ENCODE data around the gene AKNA.

AKNA gene

DNA sequence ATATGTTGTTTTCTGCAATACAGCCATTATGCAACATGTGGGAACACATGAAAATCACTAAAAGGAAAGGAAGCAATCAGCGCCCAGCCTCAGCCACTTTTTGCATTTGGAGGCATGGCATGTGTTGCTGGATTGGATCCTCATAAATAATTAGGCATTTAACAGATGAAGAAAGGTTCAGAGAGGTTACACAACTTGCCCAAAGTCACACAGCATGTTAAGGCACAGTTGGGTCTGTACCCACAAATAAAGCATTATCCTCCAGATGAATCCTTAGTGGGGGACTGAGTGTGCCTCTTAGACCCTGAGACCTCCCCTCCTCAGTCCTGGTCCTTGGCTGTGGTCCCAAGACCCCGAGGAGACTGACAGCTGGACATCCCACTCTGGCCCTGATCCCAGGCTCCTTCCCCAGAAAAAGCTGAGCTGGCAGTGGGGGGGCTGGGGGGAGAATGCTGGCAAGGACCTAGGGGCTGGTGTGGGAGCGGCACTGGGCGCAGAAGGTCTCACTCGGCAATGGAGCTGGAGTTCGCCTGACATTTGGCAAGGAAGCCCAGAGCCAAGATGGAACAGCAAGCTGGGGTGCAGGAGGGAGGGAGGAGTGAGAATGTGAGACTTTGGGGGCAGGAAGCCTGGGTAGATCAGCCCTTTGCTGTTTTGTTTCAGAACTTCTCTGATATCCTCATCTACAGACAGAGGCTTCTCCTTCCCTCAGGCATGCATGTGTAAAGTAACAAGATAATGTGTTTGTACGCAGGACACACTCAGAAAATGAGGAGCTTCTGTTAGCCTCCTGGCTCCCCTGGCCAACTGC is 6.9 kb upstream of the AKNA start:
- Mint-ChIP-seq H3K4me3 (no peak overlapping the region), H3K9me3 (no peaks in the 10 kb centered on the region), H3K27ac (peak overlapping the region; percentile 89), H3K27me3 (ENCODE audit: low read depth, poor library complexity) (peaks cover 9% of the 10 kb centered on the region), H3K36me3 (ENCODE audit: low read depth) (no peaks in the 10 kb centered on the region), H3K4me1 (peaks cover 56% of the 10 kb centered on the region)
- no peak for DNase-seq
- TF ChIP-seq, protein P1, sequence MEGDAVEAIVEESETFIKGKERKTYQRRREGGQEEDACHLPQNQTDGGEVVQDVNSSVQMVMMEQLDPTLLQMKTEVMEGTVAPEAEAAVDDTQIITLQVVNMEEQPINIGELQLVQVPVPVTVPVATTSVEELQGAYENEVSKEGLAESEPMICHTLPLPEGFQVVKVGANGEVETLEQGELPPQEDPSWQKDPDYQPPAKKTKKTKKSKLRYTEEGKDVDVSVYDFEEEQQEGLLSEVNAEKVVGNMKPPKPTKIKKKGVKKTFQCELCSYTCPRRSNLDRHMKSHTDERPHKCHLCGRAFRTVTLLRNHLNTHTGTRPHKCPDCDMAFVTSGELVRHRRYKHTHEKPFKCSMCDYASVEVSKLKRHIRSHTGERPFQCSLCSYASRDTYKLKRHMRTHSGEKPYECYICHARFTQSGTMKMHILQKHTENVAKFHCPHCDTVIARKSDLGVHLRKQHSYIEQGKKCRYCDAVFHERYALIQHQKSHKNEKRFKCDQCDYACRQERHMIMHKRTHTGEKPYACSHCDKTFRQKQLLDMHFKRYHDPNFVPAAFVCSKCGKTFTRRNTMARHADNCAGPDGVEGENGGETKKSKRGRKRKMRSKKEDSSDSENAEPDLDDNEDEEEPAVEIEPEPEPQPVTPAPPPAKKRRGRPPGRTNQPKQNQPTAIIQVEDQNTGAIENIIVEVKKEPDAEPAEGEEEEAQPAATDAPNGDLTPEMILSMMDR (IDR thresholded peaks at IDR 0.05) = no peak

DNA sequence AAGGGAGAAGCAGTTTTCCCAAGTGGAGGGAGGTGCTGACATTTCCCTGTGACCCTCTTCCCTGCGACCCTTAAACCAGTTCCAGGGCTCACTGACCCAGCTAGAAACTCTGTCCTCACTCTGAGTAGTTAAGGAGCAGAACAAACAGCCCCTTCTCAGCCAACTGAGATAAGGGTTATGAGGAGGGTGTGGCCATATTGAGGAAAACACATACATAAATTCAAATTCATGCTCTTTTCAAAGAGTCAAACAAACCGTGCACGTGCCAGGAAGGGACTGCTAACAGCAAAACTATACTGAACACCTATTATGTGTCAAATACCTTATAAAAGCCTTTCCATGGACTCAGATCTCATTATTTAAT is 4.9 kb upstream of the AKNA start:
- DNase-seq = no peak
- Mint-ChIP-seq H3K4me3 (no peak overlapping the region), H3K27ac (peak overlapping the region; percentile 8), H3K36me3 (ENCODE audit: low read depth) (no peaks in the 10 kb centered on the region), H3K9me3 (no peaks in the 10 kb centered on the region), H3K27me3 (ENCODE audit: low read depth, poor library complexity) (peaks cover 5% of the 10 kb centered on the region), H3K4me1 (peaks cover 75% of the 10 kb centered on the region)
- TF ChIP-seq, protein P1 (IDR thresholded peaks at IDR 0.05) = no peak

DNA sequence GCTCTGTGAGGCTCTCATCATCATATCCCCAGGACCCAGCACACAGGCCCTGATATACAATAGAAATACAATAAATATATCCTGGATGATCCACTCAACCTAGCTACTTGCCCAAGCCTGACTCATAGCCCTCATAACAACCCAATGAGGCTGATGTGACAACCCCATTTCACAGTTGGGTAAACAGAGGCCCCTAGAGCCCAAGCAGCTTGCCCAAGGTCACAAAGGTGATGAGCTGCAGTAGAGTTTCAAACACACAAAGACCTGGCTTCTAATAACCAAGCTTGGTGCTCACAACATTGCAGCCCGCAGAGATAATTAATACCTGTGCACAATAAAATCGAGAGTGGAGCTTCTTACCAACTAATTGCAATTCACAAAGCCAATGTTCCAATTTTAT is 3.2 kb upstream of the AKNA start:
- Mint-ChIP-seq H3K36me3 (ENCODE audit: low read depth) (no peaks in the 10 kb centered on the region), H3K27ac (peak overlapping the region; percentile 60), H3K27me3 (ENCODE audit: low read depth, poor library complexity) (no peaks in the 10 kb centered on the region), H3K9me3 (no peaks in the 10 kb centered on the region), H3K4me1 (peaks cover 77% of the 10 kb centered on the region), H3K4me3 (no peak overlapping the region)
- DNase-seq = no peak
- TF ChIP-seq, protein P1 (IDR thresholded peaks at IDR 0.05) = no peak

DNA sequence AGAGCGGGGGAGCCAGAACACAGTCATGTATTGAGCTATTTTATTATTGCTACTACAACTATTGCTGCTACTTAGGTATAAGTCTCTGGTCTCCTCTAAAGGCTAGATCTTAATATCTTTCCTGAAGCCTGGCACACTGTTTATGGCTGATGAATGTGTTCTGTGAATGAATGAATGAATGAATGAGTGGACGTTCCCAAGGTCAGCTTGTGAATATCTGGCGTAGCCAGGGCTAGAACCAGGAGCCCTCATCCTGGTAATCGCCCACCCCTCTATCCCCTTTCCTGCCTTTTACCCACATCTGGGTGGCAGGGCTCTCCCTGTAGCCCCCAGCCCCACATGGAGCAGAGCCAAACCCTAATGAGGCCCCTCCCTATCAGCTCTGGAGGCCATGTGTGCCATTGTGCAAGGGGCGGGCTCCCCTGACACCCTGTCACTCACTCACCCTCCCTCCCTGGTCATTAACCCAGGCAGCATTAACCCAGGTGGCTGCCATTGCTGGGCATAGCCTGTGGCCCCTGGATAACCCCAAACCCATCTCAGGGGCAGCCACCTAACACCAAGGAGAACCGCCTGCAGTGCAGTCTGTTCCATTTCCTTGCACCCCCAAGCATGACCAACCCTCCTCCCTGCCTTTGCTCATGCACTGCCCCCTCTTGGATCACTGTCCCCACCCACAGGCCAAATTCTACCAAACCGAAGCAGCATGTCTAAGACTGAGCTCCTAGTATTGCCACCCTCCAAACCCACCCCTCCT is 2.0 kb upstream of the AKNA start:
- H3K36me3 Mint-ChIP-seq (ENCODE audit: low read depth) = no peaks in the 10 kb centered on the region
- no peaks in the 10 kb centered on the region for H3K9me3 Mint-ChIP-seq
- no peaks in the 10 kb centered on the region for H3K27me3 Mint-ChIP-seq (ENCODE audit: low read depth, poor library complexity)
- H3K4me1 Mint-ChIP-seq = peaks cover 76% of the 10 kb centered on the region
- TF ChIP-seq, protein P1 (IDR thresholded peaks at IDR 0.05) = no peak
- no peak overlapping the region for H3K4me3 Mint-ChIP-seq
- H3K27ac Mint-ChIP-seq = peak overlapping the region; percentile 60
- DNase-seq = no peak

DNA sequence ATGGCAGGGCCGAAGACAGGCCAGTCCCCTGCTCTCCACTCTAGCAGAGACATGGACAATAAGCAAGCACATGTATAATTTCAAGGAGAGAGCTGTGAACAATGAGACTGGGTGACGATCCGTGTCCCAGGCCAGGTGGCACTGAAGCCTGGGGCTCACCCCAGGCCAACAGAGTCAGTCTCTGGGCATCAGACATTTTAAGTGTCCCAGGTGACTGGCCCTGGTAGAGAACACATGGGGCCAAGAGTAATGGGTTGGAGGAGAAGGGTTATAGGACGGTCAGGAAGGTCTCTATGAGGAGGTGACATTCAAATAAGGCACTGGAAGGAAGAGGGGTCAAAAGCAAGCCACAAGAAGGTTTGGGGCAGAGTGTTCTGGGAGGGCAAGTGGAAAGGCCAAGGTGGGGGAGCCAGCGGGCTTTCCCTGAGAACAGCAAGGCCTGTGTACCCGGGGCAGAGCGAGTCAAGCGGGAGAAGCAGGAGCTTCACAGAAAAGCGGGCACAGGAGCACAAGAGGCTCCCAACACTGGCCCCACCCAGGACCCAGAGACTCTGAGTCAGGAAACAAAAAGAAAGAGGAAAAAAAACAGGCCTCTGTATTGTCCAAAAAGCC is 1.1 kb upstream of the AKNA start:
- TF ChIP-seq, protein P1 (IDR thresholded peaks at IDR 0.05) = no peak
- Mint-ChIP-seq H3K4me3 (peak overlapping the region; percentile 83), H3K4me1 (peaks cover 79% of the 10 kb centered on the region), H3K27ac (peak overlapping the region; percentile 36), H3K36me3 (ENCODE audit: low read depth) (no peaks in the 10 kb centered on the region), H3K27me3 (ENCODE audit: low read depth, poor library complexity) (no peaks in the 10 kb centered on the region), H3K9me3 (no peaks in the 10 kb centered on the region)
- no peak for DNase-seq

Data from nephron progenitor cell (in vitro differentiated cells).